NCI-H2227 treated with DMSO at 0.1 percent for 48 hours (cell line): ENCODE measurements around the gene CEP104.

ENCODE experiments used
- DNase-seq: peaks from one replicate; lab custom pipeline; 2025; lab: John Stamatoyannopoulos, UW

CEP104 gene

GRCh38 chr1:3868464-3869006 is 11.5 kb upstream of the CEP104 start:
- no peak for DNase-seq

GRCh38 chr1:3865606-3866160 is 8.7 kb upstream of the CEP104 start:
- DNase-seq: no peak

DNA sequence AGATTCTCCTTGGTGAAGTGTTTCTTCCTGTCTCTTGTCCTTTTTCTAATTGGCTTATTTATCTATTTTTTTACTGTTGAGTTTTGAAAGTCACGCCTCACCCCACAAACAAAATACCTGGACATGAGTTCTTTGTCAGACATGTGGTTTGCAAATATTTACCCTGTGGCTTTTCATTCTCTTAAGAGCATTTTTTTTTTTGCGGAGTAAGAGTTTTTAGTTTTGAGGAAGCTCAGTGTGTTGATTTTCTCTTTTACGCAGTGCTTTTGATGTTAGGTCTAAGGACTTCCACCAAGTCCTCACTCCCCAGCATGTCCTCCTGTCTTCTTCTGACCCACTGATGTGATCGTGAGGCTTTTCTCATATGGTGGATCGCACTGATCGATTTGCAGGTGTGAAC is 7.9 kb upstream of the CEP104 start:
- DNase-seq: no peak

- DNase-seq: no peak
Observed at GRCh38 chr1:3863231-3863935, 6.4 kb upstream of the CEP104 start.

DNA sequence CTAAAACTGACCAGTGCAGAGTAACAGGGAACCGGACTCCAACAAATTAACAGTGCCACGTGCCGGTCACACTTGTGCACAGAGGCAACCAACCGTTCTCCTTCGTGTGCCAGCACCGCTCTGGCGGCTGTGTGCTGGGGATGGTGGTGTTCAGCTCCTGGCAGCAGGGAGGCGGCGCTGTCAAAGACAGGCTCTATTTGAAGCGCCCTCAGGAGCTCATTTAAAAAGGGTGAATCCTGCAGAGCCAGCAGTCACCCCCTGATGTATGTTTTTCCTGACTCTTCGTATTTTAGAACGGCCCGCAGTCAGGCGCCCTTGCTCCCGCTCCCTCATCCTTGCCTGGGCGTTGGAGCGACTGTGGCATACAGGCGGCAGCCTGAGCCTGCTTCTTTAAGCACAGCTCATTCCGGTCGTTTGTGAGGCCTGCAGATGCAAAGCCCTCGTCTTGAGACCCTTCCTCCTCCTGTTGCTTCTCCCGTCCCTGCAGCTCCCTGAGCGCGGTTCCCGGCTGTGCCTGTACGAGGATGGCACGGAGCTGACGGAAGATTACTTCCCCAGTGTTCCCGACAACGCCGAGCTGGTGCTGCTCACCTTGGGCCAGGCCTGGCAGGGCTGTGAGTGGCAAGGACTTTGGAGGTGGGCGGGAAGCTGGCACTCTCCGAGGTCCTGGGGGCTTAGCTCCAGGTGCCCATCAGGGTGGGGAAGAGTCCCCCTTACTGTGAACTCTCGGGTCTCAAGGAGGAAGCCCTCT is 1.4 kb upstream of the CEP104 start:
- DNase-seq: no peak

GRCh38 chr1:3857791-3858129 is 749 bp upstream of the CEP104 start:
- no peak for DNase-seq

DNA sequence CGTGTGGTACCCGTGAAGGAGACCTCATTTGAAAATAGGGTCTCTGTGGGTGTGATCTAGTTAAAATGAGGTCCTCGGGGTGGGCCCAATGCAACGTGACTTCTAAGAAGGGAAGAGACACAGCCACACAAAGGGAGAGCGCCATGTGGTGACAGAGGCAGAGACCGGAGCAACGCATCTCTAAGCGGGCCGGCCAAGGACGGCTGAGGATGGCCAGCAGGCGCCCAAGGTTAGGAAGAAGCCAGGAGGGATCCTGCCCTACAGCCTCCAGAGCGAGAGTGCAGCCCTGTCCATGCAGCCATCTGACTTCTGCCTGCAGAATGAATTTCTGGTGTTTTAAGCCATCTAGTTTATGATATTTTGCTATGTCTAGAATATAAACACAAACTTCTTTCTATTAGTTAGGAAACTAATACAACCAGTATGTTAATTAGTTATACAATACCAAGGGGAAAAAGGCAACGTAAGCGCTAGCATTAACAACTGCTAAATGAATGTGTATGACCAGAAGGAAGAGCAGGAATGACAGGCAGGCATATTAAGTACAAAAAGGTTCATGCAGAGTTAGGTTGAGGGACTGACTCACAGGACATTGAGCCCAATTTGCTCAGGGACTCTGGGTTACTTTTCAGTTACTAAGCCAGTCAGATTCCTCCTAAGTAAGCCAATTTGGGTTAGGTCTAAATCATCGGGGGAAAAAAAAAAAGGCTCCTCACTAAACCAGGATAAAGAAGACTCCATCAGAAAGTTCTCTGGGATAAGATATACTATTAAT is 4.1 kb downstream of the CEP104 start:
- DNase-seq: no peak

- DNase-seq: no peak
Observed at GRCh38 chr1:3852091-3852490, 4.9 kb downstream of the CEP104 start.

DNA sequence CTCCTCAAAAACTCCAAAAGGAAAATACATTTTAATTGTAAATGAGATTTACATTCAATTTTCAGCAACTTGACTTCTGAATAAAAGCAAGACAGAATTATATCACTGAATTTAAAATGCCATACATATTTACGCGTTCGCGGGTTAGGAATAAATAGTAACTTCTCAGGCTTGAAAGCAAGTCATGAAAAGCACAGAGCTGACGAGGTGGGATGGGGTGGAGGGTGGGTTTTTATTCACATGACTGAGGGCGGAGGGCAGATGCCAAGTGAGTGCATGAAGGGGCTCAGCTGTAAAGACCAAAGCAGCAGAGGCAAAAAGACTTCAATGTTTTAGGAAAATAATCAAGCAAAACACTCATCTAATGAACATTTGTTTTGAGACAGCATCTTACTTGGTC is 5.7 kb downstream of the CEP104 start:
- no peak for DNase-seq

- DNase-seq: no peak
Observed at GRCh38 chr1:3850857-3851256, 6.2 kb downstream of the CEP104 start.

GRCh38 chr1:3847081-3847480 is 9.9 kb downstream of the CEP104 start:
- DNase-seq: no peak

DNA sequence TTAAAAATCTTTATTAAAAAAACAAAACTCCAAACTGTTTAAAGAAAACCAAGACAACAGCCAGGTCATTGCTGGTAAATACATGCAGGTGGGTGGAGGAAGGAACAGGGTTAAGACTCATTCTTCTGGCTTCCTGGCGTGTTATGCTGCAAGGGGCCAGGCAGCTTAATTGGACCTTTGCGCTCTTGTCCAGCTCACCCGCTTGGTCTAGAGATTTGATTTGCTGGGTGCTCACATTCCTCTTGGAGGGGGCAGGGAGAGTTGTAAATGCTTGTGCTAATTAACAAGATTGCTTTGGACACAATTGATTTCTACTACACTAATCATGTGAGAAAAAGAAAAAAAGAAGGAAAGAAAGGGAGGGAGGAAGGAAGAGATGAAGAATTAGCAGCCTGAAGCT is 10.5 kb downstream of the CEP104 start:
- DNase-seq: no peak

DNA sequence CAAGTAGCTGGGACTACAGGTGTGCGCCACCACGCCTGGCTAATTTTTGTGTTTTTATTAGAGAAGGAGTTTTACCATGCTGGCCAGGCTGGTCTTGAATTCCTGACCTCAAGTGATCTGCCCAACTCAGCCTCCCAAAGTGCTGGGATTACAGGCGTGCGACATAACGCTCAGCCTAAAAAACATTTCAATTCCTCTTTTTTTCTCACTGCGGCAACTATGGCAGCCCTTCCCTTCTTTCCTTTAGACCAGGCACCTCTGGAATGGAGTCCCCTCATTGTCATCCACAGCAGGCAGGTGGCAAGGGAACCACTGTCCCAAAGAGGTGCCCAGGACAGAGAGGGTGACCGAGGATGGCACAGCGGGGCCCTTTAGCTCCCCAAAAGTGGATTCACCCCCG is 14.1 kb downstream of the CEP104 start:
- no peak for DNase-seq

DNA sequence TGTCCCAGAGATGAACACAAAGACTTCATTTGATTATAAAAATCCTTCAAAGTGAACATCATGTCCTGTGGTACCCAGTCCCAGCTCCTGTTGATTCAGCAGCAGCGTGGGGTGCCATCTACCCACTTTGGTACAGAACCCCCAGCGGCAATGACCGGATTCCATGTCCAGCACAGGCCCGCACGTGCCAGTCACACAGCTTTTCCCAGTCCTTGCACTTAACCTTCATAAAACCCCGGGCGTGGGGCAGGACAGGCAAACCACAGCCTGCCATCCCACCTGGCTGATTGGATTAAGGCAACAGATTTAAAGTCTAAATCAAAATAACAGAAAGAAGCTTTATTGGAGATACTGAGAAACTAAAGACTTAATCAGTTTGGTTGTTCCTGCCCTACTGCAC is 15.5 kb downstream of the CEP104 start:
- no peak for DNase-seq

DNA sequence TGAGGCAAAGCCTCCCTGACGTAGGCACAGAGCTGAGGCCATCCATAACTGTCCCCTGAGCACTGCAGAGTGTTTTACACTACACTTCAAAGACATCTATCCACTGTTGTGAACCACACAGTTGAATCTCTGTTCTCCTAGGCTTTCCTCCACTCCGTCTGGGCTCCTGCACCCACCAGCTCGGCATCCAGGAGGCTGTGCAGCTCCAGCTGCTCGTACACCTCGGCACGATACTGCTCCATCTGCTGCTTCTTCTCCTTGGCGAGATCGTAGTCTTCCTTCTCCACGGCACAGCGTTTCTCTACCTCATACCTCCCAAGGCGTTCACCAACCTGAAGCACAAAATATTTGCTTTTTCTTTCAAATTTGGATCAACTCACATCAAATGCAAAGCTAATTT is 18.2 kb downstream of the CEP104 start:
- DNase-seq: no peak

GRCh38 chr1:3837685-3838084 is 19.3 kb downstream of the CEP104 start:
- DNase-seq: no peak

- no peak for DNase-seq
Observed at GRCh38 chr1:3837200-3837599, 19.8 kb downstream of the CEP104 start.

GRCh38 chr1:3836421-3836820 is 20.6 kb downstream of the CEP104 start:
- DNase-seq: no peak

- no peak for DNase-seq
Observed at GRCh38 chr1:3834701-3835100, 22.3 kb downstream of the CEP104 start.

GRCh38 chr1:3831689-3832088 is 25.3 kb downstream of the CEP104 start:
- no peak for DNase-seq

- DNase-seq: no peak
Observed at GRCh38 chr1:3828391-3828790, 28.6 kb downstream of the CEP104 start.

DNA sequence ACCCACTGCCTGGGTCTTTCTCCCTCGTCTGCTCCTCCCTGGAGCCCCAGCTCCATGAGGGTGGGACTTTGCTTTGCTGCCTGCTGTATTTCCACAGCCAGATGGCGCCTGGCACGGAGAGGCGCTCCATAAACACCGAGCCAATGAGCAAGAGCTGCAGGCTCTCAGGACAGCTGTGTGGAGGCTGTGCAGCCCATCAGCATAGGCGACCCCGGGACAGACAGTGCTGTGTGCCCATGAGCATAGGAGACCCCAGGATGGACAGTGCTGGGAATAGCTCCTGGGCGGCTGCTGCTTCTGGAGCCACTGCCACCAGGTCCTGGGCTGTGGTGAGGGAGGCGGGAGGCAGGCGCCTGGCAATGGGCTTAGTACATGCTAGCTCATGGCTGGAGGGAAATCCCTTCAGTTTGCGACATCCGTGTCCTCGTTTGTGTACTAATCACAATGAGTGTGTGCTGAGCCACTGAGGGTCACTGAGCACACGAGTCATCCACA is 29.2 kb downstream of the CEP104 start:
- no peak for DNase-seq
